HG03045 (cell line): Measurements from ENCODE around the gene CAMK1D.
"Not testable (repeated sequence)": the region's sequence is repeated elsewhere in the genome, so short reads cannot be mapped to it uniquely, and the experiment has no call there.

Experiments
- ATAC-seq: cut with Tn5 transposase; IDR thresholded peaks from one replicate; pipeline ENCODE4 v1.9.1; 2021; ENCODE audit warnings: mild to moderate bottlenecking, moderate library complexity; ENCODE audit not compliant: unreplicated experiment

Gene CAMK1D

DNA sequence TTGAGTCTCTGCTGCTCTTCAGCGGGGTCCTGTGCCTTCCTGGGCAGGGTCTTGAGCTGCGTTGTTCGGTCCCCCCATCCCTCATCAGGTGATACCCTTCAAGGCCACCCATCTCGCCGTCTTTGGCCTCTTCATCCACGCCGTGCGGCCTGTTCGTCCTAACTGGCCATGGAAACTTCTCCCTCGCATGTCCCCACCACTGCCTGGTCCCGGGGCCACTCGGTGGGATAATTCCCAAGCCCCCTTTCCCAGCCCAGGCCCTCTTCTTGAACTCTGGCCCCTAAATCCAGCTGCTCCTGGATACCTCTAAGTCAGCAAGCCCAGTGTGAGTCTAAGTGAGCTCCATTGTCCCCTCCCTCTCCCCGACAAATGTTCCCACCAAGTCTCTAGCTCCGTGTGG lies 74.5 kb downstream of the CAMK1D start:
- no peak for ATAC-seq

DNA sequence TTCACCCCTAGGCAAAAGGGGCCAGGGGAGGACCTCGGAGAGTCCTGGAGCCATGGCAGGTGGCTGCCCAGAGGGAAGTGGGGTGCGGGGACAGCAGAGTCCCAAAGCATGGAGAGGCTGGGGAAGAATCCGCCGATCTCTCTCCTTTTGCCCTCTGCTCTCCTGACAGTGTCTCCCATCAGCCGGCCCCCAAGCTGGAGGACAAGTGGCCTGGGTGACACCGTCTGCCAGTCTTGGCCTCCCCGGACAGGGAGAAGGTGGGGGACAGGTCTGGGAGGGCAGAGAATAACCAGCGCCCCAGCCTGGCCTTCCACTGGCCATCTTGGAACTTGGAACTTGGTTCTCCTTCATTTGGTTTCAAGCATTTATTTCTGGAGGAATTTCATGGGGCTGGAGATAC lies 77.9 kb downstream of the CAMK1D start:
- no peak for ATAC-seq

DNA sequence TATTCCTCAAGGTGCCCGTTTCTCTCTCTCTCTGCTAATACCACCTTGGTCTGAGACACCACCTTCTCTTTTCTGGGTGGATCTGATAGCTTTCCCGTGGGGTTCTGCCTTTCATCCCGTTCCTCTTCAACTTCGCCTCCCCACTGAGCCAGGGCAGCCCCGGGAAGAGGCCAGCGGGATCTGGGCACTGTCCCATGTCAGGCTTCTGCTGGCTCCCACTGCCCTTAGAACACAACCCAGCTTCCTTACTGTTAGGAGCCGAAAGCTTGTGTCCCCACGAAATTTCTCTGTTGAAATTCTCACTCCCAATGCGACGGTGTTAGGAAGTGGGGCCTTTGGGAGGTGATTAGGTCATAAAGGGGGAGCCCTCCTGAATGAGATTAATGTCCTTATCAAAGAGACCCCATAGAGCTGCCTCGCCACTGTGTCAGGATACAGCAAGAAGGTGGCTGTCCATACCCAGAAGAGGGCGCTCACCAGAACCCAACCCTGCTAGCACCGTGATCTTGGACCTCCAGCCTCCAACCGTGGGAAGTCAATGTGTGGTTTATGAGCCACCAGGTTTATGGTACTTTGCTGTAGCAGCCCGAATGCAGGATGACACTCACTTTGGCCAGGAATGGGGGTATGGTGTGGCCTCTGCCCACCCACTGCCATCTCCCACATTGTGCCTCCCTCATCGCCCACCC lies 79.2 kb downstream of the CAMK1D start:
- ATAC-seq: no peak

DNA sequence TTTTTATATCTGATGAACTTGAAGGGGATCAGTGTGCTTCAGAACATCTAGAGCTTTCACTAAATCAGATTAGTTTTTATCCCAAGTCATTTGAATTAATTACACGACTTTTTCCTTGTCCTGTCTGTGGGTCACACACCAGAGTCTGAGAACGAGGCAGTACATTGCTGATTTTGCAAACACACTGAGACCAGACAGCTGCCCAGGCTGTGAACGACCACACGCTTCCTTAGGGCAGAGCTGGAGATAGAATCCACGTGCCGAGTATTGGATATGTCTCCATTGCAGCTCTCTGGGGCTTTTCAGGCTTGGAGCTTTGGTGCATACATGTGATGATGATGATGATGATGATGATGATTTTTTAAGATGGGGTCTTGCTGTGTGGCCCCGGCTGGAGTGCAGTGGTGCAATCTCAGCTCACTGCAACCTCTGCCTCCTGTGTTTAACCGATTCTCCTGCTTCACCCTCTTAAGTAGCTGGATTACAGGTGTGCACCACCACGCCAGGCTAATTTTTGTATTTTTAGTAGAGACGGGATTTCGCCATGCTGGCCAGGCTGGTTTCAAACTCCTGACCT lies 81.1 kb downstream of the CAMK1D start:
- ATAC-seq: no peak

DNA sequence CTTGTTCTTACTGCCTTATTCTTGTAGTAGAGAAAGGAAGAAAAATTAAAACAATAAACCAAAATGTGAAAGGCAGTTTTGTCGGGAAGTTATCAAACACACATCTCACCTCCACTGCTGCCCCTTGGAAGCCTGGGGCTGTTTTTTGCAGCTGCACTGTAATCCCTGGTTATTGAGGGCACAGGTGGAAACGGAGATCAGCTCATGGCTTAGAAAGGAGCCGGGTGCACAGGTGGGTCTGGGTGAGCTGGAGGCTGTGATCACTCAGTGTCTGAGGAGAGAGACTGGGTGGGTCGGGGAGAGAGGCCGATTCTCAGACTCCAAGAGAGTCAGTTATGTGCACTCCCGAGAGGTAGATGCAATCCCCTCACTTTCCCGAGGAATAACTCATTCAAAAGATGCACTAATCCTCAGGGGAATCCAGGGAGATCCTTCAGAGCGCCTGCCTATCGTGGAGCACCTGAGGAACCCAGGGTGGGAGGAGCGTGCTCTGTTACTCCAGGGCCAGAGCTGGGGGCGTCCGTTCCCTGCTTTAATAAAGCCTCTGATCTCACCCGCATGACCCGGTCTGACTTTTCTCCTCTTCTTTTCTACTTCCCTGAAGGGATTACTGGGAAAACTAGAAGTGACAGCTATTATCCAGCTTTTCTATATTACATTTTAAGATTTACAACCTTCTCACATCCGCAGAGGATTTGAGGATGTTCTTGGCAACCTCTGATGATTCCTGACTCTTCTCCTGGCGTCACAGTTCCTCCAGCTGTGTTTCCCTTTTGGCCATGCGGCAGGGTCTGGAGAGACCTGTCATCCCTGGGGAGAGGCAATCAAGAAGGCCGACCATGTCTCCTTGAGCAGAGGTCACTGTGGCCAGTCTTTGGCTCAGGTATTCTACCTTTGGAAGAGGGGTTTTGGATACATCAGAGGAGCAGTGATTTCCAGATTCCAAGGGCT lies 82.1 kb downstream of the CAMK1D start:
- ATAC-seq: no peak

DNA sequence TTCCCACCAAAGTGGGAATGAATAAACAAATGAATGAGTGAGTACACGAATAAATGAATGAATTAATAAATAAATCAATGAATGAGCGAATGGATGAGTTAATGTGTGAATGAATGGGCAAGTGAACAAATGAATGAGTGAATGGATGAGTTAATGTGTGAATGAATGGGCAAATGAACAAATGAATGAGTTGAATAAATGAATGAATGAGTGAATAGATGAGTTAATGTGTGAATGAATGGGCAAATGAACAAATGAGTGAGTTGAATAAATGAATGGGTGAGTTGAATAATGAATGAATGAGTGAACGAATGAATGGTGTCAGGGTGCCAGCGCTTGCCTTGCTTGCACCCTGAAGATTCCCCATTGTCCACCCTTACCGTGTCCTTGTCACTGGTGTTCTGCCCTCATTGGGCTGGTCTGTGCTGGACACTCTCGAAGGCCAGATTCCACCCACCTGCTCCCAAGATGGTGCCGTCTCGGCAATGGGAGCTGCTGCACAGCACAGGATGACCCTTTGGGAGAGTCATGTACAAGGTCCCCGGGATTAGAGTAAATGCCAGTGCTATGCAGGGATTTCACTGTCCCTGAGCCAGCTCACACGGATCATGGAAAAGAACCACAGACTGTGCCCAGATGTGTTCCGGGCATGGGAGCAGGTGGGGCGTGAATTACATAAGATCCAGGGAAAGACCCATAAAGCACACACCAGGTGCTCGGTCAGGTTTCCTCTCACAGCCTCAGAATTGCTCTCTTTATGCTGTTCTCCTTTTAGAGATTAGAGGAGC lies 83.2 kb downstream of the CAMK1D start:
- no peak for ATAC-seq

DNA sequence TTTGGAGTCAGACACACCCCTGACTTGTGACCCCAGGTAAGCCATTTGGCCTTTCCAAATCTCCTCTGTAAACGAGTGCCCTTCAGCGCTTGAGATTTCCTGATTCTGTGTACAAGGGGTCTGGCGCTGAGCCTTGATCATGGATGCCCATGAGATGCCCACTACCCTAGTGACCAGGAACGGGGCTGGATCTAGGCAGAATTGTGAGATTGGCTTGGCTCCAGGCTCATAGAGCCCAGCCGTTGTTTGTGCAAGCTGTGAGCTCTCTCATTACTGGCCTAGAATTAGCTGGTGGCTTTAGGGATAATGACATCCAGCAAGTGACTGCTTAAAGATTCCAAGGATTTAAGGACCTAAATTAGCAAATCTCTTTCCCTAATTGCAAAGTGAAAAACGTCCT lies 84.9 kb downstream of the CAMK1D start:
- no peak for ATAC-seq

DNA sequence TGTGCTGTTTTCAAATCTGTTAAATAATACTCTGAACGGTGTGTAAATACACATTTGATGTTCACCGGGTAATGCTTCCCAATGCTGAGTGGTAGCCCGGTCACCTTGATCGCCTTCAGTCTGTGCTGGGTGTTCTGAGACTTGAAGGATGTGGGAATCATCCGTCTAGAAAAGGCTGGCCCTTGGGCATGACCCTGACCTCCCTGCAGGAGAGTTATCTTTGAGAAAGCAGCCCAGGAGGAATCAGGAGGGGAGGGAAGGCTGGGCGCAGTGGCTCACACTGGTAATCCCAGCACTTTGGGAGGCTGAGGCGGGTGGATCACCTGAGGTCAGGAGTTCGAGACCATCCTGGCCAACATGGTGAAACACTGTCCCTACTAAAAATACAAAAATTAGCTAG lies 85.3 kb downstream of the CAMK1D start:
- ATAC-seq: not testable (repeated sequence)

DNA sequence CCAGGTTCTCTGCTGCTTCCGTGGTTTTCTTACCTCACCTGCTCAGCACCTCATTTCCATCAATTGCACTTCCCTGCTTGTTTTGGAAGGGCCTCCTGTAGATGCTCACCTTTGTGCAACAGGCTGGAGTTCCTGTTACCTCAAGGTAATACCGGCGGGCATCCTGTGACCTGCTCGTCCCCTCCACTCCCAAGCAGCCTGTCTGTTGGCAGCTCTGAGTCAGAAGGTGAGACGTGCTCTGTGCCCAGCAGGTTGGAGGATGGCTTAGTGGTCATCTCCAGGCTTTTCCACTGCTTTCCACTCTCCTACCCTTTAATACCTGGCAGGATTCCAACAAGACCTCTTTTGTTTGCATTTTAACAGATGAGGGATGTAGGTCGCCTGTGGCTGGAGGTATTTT lies 86.0 kb downstream of the CAMK1D start:
- no peak for ATAC-seq

DNA sequence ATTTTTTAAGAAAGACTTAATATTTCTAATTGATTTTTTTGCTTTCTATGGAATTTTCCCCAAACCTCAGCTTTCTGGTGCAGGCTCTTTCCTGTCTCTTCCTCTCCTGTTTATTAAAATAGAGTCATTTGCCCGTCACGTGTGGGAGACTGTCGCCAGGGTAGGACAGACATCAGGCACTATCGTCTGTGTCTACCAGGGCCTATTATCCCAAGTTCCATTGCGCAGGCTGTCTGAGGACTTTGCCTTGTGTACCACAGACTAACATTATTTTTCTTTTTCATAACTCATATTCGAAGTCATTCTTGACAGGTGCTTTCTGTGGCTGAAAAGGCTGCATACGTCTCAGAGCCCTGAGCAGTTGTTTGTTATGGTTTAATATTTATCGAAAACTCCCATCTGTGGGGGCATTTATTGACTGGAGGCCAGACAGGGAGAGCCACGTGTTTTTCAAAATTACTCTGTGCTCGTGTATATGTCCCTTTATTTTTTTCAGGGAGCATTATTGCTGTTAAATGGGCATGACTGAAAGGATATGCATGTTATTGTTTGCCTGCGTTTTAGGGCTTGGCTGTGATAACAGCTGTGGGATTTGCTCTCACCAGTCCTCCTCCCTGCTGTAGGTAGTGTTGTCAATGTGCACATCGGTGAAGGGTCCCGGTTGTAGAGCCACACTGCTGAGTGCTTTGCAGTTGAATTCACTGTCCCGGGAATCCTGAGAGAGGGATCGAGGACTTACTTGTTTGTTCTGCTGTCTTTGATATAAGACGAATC lies 89.8 kb downstream of the CAMK1D start:
- no peak for ATAC-seq

DNA sequence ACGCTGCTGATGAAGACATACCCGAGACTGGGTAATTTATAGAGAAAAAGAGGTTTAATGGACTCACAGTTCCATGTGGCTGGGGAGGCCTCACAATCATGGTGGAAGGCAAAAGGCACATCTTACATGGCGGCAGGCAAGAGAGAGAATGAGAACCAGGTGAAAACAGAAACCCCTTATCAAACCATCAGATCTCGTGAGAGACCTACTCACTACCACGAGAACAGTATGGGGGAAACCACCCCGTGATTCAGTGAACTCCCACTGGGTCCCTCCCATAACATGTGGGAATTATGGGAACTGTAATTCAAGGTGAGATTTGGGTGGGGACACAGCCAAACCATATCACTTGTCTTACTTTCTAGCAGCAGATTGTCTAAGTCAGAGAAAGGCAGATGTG lies 90.4 kb downstream of the CAMK1D start:
- ATAC-seq: not testable (repeated sequence)

DNA sequence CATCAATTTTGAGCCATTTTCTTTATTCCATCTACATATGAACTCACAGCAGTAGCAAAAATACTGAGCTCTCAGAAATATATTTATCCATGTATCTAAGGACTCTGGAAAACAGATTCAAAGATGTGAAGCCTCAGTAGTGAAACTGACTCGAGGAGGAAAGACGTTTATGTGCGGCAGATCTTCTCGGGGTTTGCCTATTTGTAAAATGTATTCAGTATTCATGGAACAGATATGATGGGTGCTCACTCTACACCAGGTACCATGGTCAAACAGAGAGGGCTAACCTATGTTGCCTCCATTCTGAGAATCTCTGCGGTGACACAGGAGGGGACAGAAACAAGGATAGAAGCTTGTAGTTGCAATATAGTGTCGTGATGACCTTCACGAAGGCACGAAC lies 93.7 kb downstream of the CAMK1D start:
- no peak for ATAC-seq

DNA sequence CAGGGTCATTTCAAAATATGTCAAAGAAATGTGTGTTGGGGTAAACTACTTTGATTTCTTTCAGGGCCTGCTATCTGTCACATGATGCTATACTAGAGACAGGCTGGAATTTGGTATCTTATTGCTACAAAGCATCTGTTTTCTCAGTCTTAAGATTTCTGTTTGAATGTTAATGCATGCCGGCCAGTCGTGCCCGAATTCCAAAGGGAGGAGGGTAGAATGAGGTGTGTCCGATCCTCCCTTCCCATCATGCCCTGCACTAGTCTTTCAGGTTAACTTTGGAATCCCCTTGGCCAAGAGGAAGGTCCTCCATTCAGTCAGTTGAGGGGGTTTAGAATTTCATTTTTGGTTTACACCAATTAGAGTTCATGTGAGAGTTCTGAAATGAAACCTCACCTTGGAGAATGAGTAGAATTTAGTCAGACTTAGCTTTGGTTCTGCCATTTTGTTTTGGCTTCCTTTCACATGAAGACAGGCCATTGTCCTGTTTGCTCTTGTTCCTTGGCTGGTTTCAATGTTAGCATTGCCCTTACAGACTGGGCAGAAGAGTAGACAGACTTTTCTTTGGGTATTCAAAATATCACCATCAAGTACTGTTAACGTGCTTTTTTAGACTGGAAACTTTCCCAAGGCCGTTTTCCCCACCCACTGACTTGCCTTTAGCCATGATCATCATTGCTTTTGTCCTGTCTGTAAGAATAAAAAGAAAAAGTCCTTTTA lies 95.8 kb downstream of the CAMK1D start:
- no peak for ATAC-seq

DNA sequence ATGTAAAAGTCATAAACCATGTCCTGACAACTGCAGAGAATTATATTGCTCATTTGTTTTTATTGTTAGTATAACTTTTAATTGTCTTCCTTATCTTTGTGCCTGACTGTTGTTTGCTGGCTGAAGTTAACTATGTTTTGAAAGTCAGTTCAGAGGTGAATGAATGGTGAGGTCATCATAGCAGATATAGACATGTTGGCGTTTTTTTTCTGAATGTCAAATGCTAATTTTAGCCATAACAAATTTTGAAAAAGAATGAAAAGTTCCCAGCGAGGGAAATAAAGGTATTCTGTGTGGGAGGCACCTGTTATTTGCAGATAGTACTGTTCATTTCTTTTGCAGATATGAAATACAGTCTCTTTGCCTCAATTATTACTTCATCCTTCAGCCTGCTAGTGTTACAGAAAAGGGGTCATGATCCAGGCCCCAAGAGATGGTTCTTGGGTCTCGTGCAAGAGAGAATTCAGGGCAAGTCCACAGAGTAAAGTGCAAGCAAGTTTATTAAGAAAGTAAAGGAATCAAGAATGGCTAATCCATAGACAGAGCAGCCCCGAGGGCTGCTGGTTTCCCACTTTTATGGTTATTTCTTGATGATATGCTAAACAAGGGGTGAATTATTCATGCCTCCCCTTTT lies 96.5 kb downstream of the CAMK1D start:
- ATAC-seq: no peak

DNA sequence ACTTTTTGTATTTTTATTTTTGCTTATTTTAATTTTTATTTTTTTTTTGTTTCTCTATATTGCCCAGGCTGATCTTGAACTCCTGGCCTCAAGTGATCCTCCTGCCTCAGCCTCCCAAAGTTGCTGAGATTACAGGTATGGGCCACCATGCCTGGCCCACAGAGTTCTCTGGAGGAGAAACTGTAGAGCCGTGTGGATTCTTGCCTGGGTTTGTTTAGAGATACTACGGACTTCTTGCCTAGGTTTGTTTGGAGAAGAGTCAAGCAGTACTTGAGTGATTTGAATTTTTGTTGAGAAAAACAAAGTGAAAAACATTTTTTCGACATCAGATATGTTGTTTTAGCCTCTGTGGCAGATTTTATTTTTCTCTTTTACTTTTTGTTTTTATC lies 99.0 kb downstream of the CAMK1D start:
- ATAC-seq: no peak

DNA sequence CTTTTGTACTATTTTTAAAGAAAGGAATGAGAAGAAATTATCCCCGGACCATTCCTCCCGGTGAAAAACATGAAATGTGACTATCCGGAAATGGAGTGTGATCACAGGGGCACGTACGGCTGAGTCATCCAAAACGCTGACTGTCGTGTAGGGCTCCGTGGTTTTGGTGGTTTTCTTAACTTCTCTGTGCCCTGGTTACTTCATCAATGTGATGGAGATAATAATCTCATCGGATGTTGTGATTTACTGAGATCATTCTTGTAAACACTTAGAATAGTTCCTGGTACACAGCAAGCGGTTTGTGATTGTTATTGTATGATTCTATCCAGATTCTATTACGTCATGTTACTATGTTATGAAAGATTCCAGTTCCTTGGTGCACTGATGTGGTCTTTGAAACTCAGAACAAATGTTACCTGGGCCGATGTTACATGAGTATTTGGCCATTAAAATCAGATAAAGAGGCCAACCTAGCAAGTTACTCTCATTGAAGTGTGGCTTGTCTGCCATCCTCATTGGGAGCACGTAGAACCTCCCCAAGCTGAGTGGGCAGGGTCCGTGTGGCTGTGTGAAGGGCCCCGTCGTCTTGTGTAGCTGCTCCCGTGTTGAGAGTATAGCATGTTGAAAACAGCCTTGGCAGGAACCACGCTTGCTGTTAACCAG lies 99.5 kb downstream of the CAMK1D start:
- peak; percentile 61 for ATAC-seq

DNA sequence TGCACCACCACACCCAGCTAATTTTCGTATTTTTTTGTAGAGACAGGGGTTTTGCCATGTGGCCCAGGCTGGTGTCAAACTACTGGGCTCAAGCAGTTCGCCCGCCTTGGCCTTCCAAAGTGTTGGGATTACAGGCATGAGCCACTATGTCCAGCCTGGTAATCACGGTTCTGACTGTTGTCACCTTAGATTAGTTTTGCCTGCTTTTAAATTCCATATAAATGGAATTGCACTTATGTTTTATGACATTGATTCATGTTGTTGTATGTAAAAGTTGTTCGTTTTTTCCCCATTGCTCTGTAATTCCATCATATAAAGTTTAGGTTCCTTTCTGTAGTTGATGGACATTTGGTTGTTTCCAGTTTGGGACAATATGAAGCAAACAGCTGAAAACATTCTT lies 106.0 kb downstream of the CAMK1D start:
- ATAC-seq: no peak

DNA sequence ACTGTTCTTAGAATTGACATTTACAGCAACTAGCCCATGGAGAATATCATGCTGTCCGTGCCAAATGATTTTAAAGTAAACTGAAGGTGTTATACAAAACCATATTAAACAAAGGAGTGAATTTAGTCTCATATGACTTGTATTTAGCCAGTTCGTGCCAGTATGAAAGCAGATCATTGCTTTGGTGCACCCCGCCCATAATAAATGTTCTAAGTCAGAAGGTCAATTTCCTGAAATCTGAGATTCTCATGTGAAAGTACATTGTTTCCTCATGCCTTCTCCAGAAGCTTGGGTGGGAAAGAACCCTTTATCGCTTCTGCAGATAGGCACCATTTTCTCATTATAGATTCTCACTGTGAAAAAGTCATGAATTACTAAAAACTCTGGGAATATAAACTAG lies 106.4 kb downstream of the CAMK1D start:
- ATAC-seq: no peak

DNA sequence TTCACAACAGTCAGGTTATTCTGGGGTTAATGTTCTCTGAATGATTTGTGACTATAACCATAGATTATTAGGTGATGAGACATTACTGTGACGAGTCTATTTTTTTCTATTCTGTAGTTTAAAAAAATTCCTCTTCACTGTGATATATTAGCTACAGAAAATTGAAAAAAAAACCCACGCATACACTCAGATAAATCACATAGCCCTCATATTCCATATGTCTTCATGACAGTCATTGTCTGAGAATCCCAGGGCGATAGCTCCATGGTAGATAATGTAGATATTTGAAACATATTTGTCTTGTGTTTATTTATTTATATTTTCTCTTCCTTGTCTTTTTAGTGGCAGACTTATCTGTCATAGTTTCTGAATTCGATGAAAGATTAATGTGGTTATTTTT lies 110.0 kb downstream of the CAMK1D start:
- no peak for ATAC-seq
